ENCODE data around the gene DYNC1LI1. TPM values are rescaled to one million over a fixed set of nuclear protein-coding genes. Genes with fewer than 3 reads are reported as not detected.

The DYNC1LI1 gene
- total RNA-seq, 1 experiment from 2014 or later: 42.8 TPM

GRCh38 chr3:32564195-32564594 is 6.5 kb downstream of the DYNC1LI1 start (continued):
- TF ChIP-seq E2F4 (CRISPR knock-in tag; IDR thresholded peaks at IDR 0.05; ENCODE audit: borderline replicate concordance, low read depth) (no peak), ZNF263 (CRISPR knock-in tag; IDR thresholded peaks at IDR 0.05; ENCODE audit: low read depth) (no peak), USF2 (CRISPR knock-in tag; IDR thresholded peaks at IDR 0.05) (no peak), NR3C1 (CRISPR knock-in tag; conservative IDR thresholded peaks at IDR 0.05; ENCODE audit: low read depth) (no peak), PRRX2 (CRISPR knock-in tag; IDR thresholded peaks at IDR 0.05) (no peak), ERG (CRISPR knock-in tag; IDR thresholded peaks at IDR 0.05) (no peak), ZBTB21 (CRISPR knock-in tag; IDR thresholded peaks at IDR 0.05; ENCODE audit: borderline replicate concordance) (no peak), SP1 (CRISPR knock-in tag; conservative IDR thresholded peaks at IDR 0.05) (no peak), GTF2I (CRISPR knock-in tag; conservative IDR thresholded peaks at IDR 0.05) (no peak), PRDM15 (CRISPR knock-in tag; IDR thresholded peaks at IDR 0.05) (no peak)

- Mint-ChIP-seq H3K27ac (peak overlapping the region; percentile 19), H3K4me3 (no peak overlapping the region), H3K9me3 (no peaks in the 10 kb centered on the region), H3K4me1 (peaks cover 2% of the 10 kb centered on the region; the same call in 1 of the 2 replicates), H3K27me3 (ENCODE audit: low read depth) (no peaks in the 10 kb centered on the region), H3K36me3 (peaks cover 14% of the 10 kb centered on the region)
- no peak for DNase-seq (ENCODE audit: low spot score)
- ChIA-PET CTCF (no interaction called here), POLR2A (interaction anchor here (0.7 kb wide), 1 partner anchor 192 kb away, joined by 3 read pairs; no protein-coding TSS in a partner anchor)
- no peak for ATAC-seq
- no peak for TF ChIP-seq OVOL2 (CRISPR knock-in tag; IDR thresholded peaks at IDR 0.05; ENCODE audit: borderline replicate concordance)
- no peak for TF ChIP-seq STAT6 (CRISPR knock-in tag; conservative IDR thresholded peaks at IDR 0.05; ENCODE audit: low read depth)
- TF ChIP-seq PRDM15 (CRISPR knock-in tag; IDR thresholded peaks at IDR 0.05): no peak
- TF ChIP-seq JUN (CRISPR knock-in tag; IDR thresholded peaks at IDR 0.05): no peak
- no peak for TF ChIP-seq NFYB (CRISPR knock-in tag; conservative IDR thresholded peaks at IDR 0.05; ENCODE audit: low read depth)
- no peak for TF ChIP-seq NR2C2 (CRISPR knock-in tag; IDR thresholded peaks at IDR 0.05)
- TF ChIP-seq GRHL2 (CRISPR knock-in tag; IDR thresholded peaks at IDR 0.05; ENCODE audit: insufficient replicate concordance, severe bottlenecking): no peak
- TF ChIP-seq E2F4 (CRISPR knock-in tag; IDR thresholded peaks at IDR 0.05; ENCODE audit: borderline replicate concordance, low read depth): no peak
- no peak for TF ChIP-seq ZNF423 (CRISPR knock-in tag; IDR thresholded peaks at IDR 0.05)
- TF ChIP-seq RORB (CRISPR knock-in tag; IDR thresholded peaks at IDR 0.05): no peak
- TF ChIP-seq HMGXB4 (CRISPR knock-in tag; IDR thresholded peaks at IDR 0.05): no peak
- TF ChIP-seq ZNF263 (CRISPR knock-in tag; IDR thresholded peaks at IDR 0.05; ENCODE audit: low read depth): no peak
- TF ChIP-seq ZNF121 (CRISPR knock-in tag; IDR thresholded peaks at IDR 0.05): no peak
Measured at GRCh38 chr3:32562640-32563039, 8.0 kb downstream of the DYNC1LI1 start.

Measured in WTC11 (cell line).